Airway epithelial cell (primary cell): ENCODE measurements around the gene CUEDC1. TPM values are rescaled to one million over a fixed set of nuclear protein-coding genes. Genes with fewer than 3 reads are reported as not detected.

ENCODE experiments used
- total RNA-seq: library from RNA; depleted of rRNA; stranded (reverse); fragments of >200 nt; gene quantifications from 2 replicates; pipeline ENCODE4 v1.2.3, GENCODE V29; 2015

CUEDC1 gene, protein sequence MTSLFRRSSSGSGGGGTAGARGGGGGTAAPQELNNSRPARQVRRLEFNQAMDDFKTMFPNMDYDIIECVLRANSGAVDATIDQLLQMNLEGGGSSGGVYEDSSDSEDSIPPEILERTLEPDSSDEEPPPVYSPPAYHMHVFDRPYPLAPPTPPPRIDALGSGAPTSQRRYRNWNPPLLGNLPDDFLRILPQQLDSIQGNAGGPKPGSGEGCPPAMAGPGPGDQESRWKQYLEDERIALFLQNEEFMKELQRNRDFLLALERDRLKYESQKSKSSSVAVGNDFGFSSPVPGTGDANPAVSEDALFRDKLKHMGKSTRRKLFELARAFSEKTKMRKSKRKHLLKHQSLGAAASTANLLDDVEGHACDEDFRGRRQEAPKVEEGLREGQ
- total RNA-seq = 13.2 and 15.1 TPM in 2 replicates

GRCh38 chr17:57955183-57955931, at the start of gene CUEDC1:
Gene CUEDC1 (minus strand): TSS chr17:57955412. CDS start chr17:57885564, 69,848 bp downstream.

GRCh38 chr17:57987581-57988300, 32.5 kb upstream of the CUEDC1 start, which contains the start of gene VEZF1:
Gene VEZF1 (minus strand): TSS chr17:57988254. CDS start chr17:57988111, 143 bp downstream.

GRCh38 chr17:57849874-57850754, 105.1 kb downstream of the CUEDC1 start, which contains the start of gene MRPS23:
Gene MRPS23 (minus strand): TSS chr17:57850044. CDS start chr17:57850010, 34 bp downstream.

Other genes with a start within 250 kb of the CUEDC1 start
- gene CCDC182, start 210.1 kb downstream of the CUEDC1 start, total RNA-seq = not detected in 2 replicates
- gene MRPS23, start 105.4 kb downstream of the CUEDC1 start, total RNA-seq = 23.2 and 24.5 TPM in 2 replicates
- 12.9 and 32.0 TPM in 2 replicates for gene VEZF1, start 32.8 kb upstream of the CUEDC1 start, total RNA-seq
- 168 and 169 TPM in 2 replicates for gene SRSF1, start 51.8 kb upstream of the CUEDC1 start, total RNA-seq
- 11.3 and 18.9 TPM in 2 replicates for gene DYNLL2, start 128.0 kb upstream of the CUEDC1 start, total RNA-seq
- gene OR4D1, start 193.0 kb upstream of the CUEDC1 start, total RNA-seq = not detected in 2 replicates
- gene OR4D2, start 211.6 kb upstream of the CUEDC1 start, total RNA-seq = not detected in 2 replicates
- gene EPX, start 237.3 kb upstream of the CUEDC1 start, total RNA-seq = not detected in 2 replicates